Fibroblast of lung (primary cell): ENCODE measurements around the gene CHRNA9.

Experiments
- CTCF ChIP-seq, 2 donors: IDR thresholded peaks in 1 of 2; conservative IDR thresholded peaks in 1 of 2; 1 replicate in 1 of 2; 2 replicates in 1 of 2; pipeline ENCODE4 v1.5.1; 2011 to 2012; ENCODE audit warnings: low read length in 2 of 2, control low read depth in 1 of 2, inconsistent platforms in 1 of 2, low read depth in 1 of 2, mild to moderate bottlenecking in 1 of 2
- EZH2 ChIP-seq: IDR thresholded peaks from 2 replicates; pipeline ENCODE4 v1.5.1; 2012; ENCODE audit warnings: low read length, control low read depth, mild to moderate bottlenecking; ENCODE audit errors: missing control alignments

DNA sequence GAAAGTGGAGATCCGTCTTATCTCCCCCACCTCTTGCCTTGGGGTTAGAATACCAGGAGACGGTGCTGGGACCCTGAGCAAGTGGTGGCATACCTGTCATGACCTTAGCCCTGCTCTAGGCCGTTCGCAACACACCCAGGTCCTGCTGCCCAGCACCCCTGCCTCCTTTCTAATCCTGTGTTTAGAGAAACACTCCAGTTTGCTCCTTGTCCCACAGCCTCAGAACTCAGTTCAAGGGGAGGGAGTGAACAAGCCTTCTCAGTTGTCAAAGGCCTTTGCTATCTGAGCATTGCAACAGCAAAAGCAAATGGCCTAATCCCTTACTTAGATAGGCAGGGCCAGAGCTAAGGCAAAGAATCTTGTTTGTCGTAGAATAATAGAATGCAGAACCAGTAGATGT, 67.9 kb downstream of the CHRNA9 start:
- no peak for TF ChIP-seq CTCF (conservative IDR thresholded peaks at IDR 0.05 in 1 of 2, IDR thresholded peaks at IDR 0.05 in 1 of 2; ENCODE audit: low read depth in 1 of 2, low read length in 2 of 2)
- no peak for TF ChIP-seq EZH2
